ENCODE measurements around the gene CGB8. TPM values are rescaled to one million over a fixed set of nuclear protein-coding genes. Genes with fewer than 3 reads are reported as not detected.

Gene CGB8
- total RNA-seq, 1 experiment from 2014 or later, result not detected

DNA sequence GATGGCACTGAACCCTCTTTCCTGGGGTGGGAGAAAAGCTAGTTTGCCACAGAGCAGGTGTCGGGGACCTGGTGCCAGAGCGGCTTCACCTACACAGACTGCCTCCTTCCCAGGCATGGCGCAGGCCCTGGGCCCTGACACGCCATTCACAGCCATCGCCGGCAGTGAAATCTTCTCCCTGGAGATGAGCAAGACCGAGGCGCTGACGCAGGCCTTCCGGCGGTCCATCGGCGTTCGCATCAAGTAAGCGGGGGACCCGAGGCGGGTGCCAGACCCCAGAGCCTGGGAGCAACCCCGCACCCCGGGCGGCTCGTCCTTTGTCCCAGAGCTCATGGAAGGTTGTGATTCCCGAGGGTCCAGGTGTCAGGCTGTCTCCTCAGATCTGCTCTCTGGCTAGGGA lies 42.0 kb downstream of the CGB8 start:
- DNase-seq (ENCODE audit: low read depth), result no peak

DNA sequence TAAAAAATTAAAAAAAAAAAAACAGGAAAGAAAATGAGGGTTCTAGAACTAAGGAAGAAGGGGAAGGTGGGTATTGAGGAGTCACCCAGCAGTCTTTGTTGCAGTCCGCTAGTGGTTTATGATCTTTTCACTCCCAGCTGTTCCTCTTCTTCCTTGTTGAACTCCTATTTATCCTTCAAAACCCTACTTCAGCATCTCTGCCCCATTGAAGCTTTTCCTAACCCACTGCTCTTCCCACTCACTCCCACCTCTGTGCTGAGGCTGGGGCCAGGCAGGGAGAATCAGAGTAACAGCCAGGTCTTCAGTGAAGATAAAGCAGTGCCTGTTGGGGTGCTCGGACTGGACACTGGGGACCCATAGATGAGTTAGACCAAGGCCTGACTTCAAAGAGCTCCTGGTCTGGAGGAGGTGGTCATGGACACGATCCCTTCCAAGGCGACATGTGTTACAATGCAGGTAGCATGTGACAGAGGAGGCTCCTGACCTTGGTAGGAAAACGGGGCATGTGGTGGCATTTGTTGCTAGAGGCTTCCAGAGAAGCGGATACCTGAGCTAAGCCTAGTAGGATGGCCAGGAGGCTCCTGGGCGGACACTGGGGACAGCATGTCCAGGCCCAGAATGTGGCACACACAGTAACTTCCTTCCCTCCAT lies 43.8 kb downstream of the CGB8 start:
- no peak for DNase-seq (ENCODE audit: low read depth)

DNA sequence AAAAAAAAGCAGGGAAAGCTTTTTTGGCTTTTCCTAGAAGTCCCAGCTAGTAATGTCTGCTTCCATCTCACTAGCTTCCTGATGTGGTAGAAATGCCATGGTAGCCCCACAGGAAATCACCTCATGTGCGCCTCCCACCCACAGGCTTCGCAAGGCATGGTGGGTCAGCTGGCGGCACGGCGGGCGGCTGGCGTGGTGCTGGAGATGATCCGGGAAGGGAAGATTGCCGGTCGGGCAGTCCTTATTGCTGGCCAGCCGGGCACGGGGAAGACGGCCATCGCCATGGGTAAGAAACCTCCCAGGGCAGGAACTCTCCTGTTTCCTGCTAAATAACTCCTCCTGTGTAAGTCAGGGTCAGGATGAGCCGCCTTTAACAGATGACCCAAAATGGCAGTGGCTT lies 44.8 kb downstream of the CGB8 start:
- no peak for DNase-seq (ENCODE audit: low read depth)

DNA sequence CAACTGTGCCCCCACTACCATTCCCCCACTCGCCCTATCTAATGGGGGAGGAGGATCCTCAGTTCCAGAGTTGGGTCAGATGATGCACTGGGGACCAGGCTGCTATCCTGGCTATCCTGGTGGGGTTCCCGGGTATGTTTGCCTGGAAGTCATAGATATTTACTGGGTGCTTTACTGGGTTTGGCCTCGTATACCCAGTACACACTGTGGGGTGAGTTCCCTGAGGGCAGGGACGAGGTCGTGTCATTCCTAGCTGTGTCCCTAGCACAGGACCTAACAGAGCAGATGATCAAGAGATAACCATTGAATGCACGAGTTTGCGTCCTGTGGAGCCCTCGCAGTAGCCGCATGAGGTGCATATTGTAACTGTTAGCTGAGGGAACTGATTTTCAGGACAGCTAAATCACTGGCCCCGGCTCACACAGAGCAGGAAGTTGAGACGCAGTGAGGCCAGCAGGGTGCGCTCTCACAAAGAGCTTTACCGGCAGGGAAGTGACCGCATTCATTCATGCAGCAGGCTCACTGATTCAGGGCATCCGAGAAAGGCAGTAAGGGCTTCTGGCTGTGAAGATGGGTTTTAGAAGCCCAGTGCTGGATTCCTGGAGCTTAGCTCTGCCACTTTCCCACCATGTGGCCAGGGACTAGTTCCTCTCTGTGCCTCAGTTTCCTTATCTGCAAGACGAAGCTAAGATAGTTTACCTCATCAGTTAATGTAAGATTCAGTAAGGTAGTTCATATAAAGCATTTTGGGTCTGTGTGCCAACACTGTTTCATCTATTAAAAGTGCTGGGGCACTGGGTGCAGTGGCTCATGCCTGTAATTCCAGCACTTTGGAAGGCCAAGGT lies 49.2 kb downstream of the CGB8 start:
- DNase-seq (ENCODE audit: low read depth), result peak; percentile 59

DNA sequence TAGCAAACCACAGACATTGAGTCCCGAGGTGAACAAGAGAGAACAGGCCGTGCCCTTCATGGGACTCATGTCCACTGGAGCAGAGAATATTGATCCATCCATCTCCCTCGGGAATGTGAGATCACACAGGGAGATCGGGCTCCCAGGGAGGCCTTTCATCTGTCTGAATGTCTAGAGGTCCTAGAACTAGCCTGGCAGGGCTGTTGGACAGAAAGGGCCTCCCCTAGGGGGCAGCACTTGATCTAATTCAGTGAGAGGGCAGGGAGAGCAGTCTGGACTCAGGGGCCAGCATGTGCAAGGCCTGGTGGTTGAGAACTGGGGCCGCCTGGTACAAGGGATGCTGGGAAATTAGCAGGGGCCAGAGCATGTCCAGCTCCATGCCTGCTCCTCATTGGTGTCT lies 50.9 kb downstream of the CGB8 start:
- DNase-seq (ENCODE audit: low read depth), result peak; percentile 46

Other genes with a start within 250 kb of the CGB8 start
- gene BCAT2, start 238.1 kb downstream of the CGB8 start, total RNA-seq (2014; rRNA removed; shearing (Covaris generic)), result 61.9 and 63.8 TPM in 2 replicates
- gene HSD17B14, start 212.6 kb downstream of the CGB8 start, total RNA-seq (2014; rRNA removed; shearing (Covaris generic)), result 0.84 and 3.0 TPM in 2 replicates
- 1.8 and 4.4 TPM in 2 replicates for gene PLEKHA4, start 180.5 kb downstream of the CGB8 start, total RNA-seq (2014; rRNA removed; shearing (Covaris generic))
- gene PPP1R15A, start 176.7 kb downstream of the CGB8 start, total RNA-seq (2014; rRNA removed; shearing (Covaris generic)), result 25.7 and 27.3 TPM in 2 replicates
- gene TULP2, start 150.4 kb downstream of the CGB8 start, total RNA-seq (2014; rRNA removed; shearing (Covaris generic)), result not detected in 2 replicates
- gene NUCB1, start 148.8 kb downstream of the CGB8 start, total RNA-seq (2014; rRNA removed; shearing (Covaris generic)), result 203 and 249 TPM in 2 replicates
- not detected in 2 replicates for gene DHDH, start 115.4 kb downstream of the CGB8 start, total RNA-seq (2014; rRNA removed; shearing (Covaris generic))
- gene BAX, start 94.2 kb downstream of the CGB8 start, total RNA-seq (2014; rRNA removed; shearing (Covaris generic)), result 66.6 and 98.1 TPM in 2 replicates
- 4,698 and 4,789 TPM in 2 replicates for gene FTL, start 83.8 kb downstream of the CGB8 start, total RNA-seq (2014; rRNA removed; shearing (Covaris generic))
- 47.6 and 60.1 TPM in 2 replicates for gene GYS1, start 55.8 kb downstream of the CGB8 start, total RNA-seq (2014; rRNA removed; shearing (Covaris generic))
- gene RUVBL2, start 55.2 kb downstream of the CGB8 start, total RNA-seq (2014; rRNA removed; shearing (Covaris generic)), result 384 and 389 TPM in 2 replicates
- gene LHB, start 32.0 kb downstream of the CGB8 start, total RNA-seq (2014; rRNA removed; shearing (Covaris generic)), result 0.68 TPM in 1 of 2 replicates, not detected in the other
- gene CGB3, start 24.8 kb downstream of the CGB8 start, total RNA-seq (2014; rRNA removed; shearing (Covaris generic)), result not detected in 2 replicates
- not detected in 2 replicates for gene CGB2, start 17.2 kb downstream of the CGB8 start, total RNA-seq (2014; rRNA removed; shearing (Covaris generic))
- gene CGB1, start 12.2 kb downstream of the CGB8 start, total RNA-seq (2014; rRNA removed; shearing (Covaris generic)), result not detected in 2 replicates
- not detected in 2 replicates for gene CGB5, start 5.3 kb downstream of the CGB8 start, total RNA-seq (2014; rRNA removed; shearing (Covaris generic))
- 0.10 and 0.72 TPM in 2 replicates for gene CGB7, start 8.6 kb upstream of the CGB8 start, total RNA-seq (2014; rRNA removed; shearing (Covaris generic))
- not detected in 2 replicates for gene NTF4, start 15.7 kb upstream of the CGB8 start, total RNA-seq (2014; rRNA removed; shearing (Covaris generic))
- gene KCNA7, start 23.6 kb upstream of the CGB8 start, total RNA-seq (2014; rRNA removed; shearing (Covaris generic)), result not detected in 2 replicates
- 111 and 119 TPM in 2 replicates for gene SNRNP70, start 36.3 kb upstream of the CGB8 start, total RNA-seq (2014; rRNA removed; shearing (Covaris generic))
- gene LIN7B, start 65.3 kb upstream of the CGB8 start, total RNA-seq (2014; rRNA removed; shearing (Covaris generic)), result 6.0 and 14.6 TPM in 2 replicates
- 4.4 and 5.3 TPM in 2 replicates for gene C19orf73, start 70.0 kb upstream of the CGB8 start, total RNA-seq (2014; rRNA removed; shearing (Covaris generic))
- 8.3 and 10.4 TPM in 2 replicates for gene PPFIA3, start 70.4 kb upstream of the CGB8 start, total RNA-seq (2014; rRNA removed; shearing (Covaris generic))
- under 0.01 TPM in 1 of 2 replicates, not detected in the other for gene HRC, start 106.3 kb upstream of the CGB8 start, total RNA-seq (2014; rRNA removed; shearing (Covaris generic))
- gene TRPM4, start 108.7 kb upstream of the CGB8 start, total RNA-seq (2014; rRNA removed; shearing (Covaris generic)), result 8.3 and 9.7 TPM in 2 replicates

Data from RPMI7951 (cell line).